ENCODE measurements around the gene CLCA1.

Gene CLCA1

GRCh38 chr1:86429835-86430234 is 38.9 kb upstream of the CLCA1 start:
- DNase-seq (ENCODE audit: low spot score) = no peak
- TF ChIP-seq, protein P1, sequence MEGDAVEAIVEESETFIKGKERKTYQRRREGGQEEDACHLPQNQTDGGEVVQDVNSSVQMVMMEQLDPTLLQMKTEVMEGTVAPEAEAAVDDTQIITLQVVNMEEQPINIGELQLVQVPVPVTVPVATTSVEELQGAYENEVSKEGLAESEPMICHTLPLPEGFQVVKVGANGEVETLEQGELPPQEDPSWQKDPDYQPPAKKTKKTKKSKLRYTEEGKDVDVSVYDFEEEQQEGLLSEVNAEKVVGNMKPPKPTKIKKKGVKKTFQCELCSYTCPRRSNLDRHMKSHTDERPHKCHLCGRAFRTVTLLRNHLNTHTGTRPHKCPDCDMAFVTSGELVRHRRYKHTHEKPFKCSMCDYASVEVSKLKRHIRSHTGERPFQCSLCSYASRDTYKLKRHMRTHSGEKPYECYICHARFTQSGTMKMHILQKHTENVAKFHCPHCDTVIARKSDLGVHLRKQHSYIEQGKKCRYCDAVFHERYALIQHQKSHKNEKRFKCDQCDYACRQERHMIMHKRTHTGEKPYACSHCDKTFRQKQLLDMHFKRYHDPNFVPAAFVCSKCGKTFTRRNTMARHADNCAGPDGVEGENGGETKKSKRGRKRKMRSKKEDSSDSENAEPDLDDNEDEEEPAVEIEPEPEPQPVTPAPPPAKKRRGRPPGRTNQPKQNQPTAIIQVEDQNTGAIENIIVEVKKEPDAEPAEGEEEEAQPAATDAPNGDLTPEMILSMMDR (IDR thresholded peaks at IDR 0.05) = no peak
- Histone ChIP-seq H3K4me3 (no peak overlapping the region), H3K27ac (peak overlapping the region; percentile 35 to 66)

DNA sequence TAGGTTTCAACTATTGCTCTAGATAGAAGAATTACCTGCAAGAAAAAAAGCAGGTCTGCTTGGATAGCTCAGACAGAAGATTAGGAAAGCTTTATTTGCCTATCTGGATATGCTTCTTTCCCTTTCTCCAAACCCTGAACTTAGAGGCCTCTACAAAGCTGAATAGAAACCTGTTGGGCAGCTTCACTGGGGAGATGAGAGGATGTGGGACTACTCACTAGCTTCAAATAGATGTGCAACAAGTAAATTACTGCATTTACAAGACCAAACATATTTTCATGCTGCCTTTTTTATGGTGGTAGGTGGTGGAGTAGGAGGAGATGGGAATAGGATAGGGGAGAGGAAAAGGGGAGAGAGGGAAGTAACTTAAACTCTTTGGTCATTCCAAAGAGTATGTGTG is 38.4 kb upstream of the CLCA1 start:
- TF ChIP-seq, protein P1 (IDR thresholded peaks at IDR 0.05) = no peak
- Histone ChIP-seq H3K27ac (peak overlapping the region; percentile 35 to 66), H3K4me3 (no peak overlapping the region)
- DNase-seq (ENCODE audit: low spot score) = no peak

DNA sequence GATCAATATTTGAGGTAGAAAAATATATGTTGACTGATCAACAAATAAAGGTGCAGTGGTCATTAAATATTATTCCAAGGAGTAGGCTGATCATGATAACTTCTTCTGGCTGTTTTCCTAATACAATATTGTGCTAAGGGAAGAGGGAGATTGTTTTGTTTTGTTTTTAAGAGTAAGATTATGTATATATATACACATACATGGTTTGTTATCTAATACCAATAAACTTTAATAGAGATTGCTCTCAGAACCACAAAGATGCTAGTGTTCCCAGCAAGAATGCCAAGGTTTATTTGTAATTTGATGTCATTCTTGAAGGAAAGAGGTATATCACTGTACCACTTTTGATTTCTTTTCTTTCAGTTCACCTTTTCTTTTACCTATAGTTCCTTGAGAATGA is 34.7 kb upstream of the CLCA1 start:
- DNase-seq (ENCODE audit: low spot score) = no peak
- TF ChIP-seq, protein P1 (IDR thresholded peaks at IDR 0.05) = no peak

GRCh38 chr1:86435327-86435726 is 33.4 kb upstream of the CLCA1 start:
- TF ChIP-seq, protein P1 (IDR thresholded peaks at IDR 0.05) = no peak
- DNase-seq (ENCODE audit: low spot score) = no peak
- no peak overlapping the region for H3K4me3 ChIP-seq
- no peak overlapping the region for H3K27ac ChIP-seq

More for the DNA sequence above, 34.7 kb upstream of the CLCA1 start:
- Histone ChIP-seq H3K27ac (no peak overlapping the region), H3K4me3 (no peak overlapping the region)

DNA sequence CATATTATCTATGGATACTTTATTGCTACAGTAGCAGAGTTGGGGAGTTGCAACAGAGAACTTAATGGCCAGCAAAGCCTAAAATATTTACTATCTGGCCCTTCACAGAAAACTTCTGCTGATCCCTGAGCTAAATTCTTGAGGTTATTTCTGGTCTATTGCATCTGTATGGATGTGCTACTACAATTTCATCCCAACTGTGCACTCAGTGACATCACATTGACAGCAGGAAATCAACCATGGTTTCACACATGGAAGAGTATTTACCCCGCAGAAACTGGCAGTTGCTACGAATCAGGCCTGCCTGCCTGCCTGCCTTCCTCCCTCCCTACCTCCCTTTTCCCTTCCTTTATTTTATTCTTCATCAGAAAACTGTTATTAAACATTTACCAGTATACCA is 32.7 kb upstream of the CLCA1 start:
- TF ChIP-seq, protein P1 (IDR thresholded peaks at IDR 0.05) = no peak
- no peak for DNase-seq (ENCODE audit: low spot score)
- Histone ChIP-seq H3K27ac (no peak overlapping the region), H3K4me3 (no peak overlapping the region)

GRCh38 chr1:86441581-86441980 is 27.1 kb upstream of the CLCA1 start:
- no peak for DNase-seq (ENCODE audit: low spot score)
- TF ChIP-seq, protein P1 (IDR thresholded peaks at IDR 0.05) = no peak
- Histone ChIP-seq H3K27ac (no peak overlapping the region), H3K4me3 (no peak overlapping the region)

- Histone ChIP-seq H3K4me3 (no peak overlapping the region), H3K27ac (no peak overlapping the region)
- TF ChIP-seq, protein P1 (IDR thresholded peaks at IDR 0.05) = no peak
- DNase-seq (ENCODE audit: low spot score) = no peak
Observed at GRCh38 chr1:86441997-86442396, 26.7 kb upstream of the CLCA1 start.
